ENCODE data around the gene TAF9.

DNA sequence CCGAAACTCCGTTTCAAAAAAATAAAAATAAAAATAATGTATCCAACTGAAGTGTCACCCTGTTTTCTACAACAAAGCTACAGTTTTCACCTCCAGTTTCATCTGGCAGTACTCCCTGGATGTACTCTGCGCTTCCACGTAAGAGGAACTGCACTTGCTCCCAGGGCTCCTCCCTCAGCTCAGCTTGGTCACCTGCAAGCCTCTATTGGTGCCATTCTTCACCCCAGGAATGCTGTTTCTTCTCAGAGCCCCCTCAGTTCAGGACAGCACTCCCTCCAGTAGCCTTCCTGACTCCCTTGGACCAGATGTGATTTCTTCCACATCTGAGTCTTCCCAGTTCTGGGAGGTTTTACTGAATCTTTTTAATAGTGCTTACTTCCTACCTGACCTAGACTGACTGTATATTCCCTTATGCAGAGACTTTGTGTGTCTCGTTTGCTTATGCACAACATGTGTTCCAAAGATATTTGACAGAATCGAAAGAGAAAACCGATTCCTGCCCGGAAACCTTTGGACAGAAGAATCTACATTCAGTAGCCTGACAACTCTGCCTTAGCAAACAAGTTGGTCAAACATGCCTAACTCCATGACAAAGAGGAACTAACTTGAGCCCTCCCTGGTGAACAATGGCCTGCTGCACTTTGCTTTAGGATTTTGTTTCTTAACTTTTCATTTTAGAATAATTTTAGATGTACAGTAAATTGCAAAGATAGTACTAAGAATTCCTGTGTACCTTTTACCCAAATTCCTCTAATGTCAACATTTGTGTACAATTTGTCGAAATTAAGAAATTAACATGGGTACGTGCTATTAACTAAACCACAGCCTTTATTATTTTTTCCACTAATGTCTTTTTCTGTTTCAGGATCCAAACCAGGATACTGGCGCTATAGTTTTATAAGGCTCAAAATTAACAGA, 37.5 kb downstream of the TAF9 start:
- TF ChIP-seq, protein P1, sequence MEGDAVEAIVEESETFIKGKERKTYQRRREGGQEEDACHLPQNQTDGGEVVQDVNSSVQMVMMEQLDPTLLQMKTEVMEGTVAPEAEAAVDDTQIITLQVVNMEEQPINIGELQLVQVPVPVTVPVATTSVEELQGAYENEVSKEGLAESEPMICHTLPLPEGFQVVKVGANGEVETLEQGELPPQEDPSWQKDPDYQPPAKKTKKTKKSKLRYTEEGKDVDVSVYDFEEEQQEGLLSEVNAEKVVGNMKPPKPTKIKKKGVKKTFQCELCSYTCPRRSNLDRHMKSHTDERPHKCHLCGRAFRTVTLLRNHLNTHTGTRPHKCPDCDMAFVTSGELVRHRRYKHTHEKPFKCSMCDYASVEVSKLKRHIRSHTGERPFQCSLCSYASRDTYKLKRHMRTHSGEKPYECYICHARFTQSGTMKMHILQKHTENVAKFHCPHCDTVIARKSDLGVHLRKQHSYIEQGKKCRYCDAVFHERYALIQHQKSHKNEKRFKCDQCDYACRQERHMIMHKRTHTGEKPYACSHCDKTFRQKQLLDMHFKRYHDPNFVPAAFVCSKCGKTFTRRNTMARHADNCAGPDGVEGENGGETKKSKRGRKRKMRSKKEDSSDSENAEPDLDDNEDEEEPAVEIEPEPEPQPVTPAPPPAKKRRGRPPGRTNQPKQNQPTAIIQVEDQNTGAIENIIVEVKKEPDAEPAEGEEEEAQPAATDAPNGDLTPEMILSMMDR (IDR thresholded peaks at IDR 0.05): no peak
- no peak for TF ChIP-seq POLR2AphosphoS5 (IDR thresholded peaks at IDR 0.05; ENCODE audit: low read depth, low read length)
- TF ChIP-seq SIN3A (IDR thresholded peaks at IDR 0.05; ENCODE audit: borderline replicate concordance, insufficient read depth, low read depth, low read length): no peak

All from Panc1 (cell line).